Measurements from ENCODE around the gene MAPKAP1.

MAPKAP1 gene

DNA sequence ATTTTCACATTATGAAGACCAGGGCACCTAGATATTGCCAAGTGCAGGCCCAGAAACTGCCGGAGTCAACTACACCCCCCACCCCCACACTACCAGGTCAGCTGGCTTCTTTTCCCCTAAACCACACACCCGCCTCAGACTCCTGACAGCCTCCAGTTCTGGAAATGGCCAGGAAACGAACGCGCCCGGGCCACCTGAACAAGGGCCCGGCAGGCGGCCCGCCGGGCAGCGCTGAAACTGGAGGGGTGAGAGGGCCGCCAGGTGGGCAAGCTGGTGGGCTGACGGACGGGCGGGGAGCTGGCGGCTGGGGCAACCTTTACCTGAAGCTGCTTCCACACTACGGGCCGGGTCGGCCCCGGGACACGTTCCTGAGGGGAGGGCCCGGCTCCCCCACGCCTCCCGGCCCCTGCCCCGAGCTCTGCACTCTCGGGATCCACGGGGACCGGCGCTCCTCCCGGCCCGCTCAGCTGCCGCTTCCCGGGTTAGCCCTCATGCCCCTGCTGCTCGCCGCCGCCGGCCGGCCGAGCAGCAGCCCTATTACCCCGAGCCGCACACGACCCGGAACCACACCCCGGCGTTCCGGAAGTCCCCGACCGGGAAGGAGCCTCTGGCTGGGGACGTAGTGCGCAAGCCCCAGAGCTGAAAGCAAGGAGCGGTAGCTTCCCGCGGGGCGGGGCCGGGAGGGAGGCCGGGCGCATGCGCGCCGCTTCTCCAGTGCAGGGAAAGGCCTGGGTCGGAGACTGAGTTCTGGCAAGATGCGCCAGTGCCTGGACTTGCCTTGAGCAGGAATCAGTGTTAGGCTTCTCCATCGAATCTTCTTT, at the start of gene MAPKAP1:
TSS of gene MAPKAP1 (minus strand) at position 558 of the 821 bp plus-strand sequence. CDS start 34,634 bp downstream, outside the sequence.
- DNase-seq, result peak; percentile 97

DNA sequence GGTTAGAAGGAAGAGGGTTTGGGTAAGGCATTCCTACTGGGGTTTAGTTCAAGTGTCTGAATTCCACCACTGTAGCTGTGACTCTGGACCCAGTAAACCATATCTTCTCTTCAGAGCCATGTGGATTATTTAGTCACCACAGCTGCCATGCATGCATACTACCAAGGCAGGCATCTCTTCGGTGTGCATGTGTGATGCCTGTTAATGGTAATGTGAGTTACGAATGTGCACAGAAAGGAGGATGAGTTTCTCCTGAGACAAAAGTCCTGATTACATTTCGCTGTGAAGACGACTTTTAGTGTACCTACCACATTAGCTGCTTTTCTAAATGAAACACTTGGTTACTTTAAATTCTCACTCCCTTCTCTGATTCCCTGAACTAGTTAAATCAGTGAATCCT, 49.5 kb upstream of the MAPKAP1 start:
- no peak for DNase-seq

- no peak for DNase-seq
Measured at GRCh38 chr9:125755340-125755739, 48.3 kb upstream of the MAPKAP1 start.

DNA sequence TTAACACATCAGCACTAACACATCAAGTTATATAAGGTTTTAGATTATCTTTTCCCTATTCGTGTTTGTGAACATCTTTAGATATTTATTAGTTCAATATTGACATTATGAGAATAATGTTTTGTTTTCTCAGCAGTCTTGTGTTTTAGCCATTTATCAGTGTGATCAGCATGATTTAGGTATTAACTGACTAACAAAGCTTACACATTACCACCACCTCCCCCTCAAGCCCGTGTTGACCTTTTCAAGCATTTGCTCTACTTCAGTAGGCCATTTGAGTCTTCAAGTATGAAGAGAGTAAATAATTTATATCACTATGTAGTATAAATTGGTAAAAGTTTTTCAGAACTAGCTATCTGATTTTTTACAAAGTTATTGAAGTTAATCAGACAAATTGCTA, 47.1 kb upstream of the MAPKAP1 start:
- DNase-seq, result no peak

GRCh38 chr9:125752070-125752628, 45.1 kb upstream of the MAPKAP1 start:
- no peak for DNase-seq

- no peak for DNase-seq
Measured at GRCh38 chr9:125750627-125751011, 43.6 kb upstream of the MAPKAP1 start.

- no peak for DNase-seq
Measured at GRCh38 chr9:125749951-125750626, 43.1 kb upstream of the MAPKAP1 start.

- no peak for DNase-seq
Measured at GRCh38 chr9:125749287-125749935, 42.4 kb upstream of the MAPKAP1 start.

DNA sequence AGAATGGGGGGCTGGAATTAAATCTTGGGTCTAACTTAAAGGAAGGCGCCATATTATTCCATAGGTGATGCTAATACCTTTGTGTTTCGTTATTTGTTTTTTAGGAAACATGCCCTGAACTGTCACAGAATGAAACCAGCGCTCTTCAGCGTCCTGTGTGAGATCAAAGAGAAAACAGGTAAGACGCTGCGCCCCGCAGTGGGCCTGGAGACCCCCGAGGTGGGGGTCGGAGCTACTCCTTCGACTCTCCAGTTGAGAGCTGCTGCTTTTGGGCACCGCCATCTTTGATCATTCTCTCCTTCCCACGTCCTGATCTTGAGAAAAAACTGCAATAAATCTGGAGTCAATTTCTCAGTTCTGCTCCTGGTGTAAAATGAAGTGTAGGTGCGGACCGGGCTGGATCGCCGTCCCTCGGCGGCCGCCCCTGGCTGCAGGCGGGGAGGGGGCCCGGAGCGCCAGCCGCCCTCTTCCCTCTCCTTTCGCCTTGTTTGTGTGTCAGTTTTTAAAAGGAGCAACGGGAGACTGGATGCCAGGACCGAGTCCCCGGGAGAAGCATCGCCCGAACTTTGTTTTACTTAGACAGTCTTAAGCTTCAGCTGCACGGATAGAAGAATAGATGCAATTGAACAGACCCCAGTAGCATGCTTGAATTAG, 41.6 kb upstream of the MAPKAP1 start:
- DNase-seq, result no peak

DNA sequence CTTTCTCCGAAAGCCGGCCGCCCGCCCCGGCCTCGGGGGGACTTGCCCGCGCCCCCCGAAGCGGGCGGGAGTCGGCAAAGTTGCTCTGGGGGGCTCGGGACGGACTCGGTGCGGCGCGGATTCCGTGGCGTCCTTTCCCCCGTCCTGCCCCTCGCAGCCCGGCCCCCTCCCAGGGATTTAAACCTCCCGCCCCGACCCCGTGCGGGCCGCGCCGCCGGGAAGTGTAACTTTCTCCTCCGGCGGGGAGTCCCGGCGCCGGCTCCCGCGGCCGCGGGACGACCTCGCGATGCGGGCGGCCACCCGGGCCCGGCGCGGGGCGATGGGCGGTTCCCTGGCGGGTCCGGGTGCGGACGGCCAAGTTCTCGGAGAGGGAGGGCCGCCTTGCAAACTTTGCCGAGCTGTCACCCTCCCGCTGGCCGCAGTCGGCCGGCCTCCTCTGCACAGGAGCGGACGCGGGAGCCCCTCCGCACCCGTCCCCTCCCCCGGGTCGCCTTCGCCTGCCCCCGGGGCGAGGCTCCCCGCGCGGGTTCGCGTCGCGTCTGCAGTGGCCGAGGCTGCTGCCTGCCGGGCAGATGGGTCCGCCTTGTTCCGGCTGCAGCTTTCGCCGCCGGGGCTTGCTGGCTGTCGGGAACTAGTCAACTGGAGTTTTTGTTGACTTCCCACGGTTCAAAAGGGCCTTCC, 40.9 kb upstream of the MAPKAP1 start:
- DNase-seq, result peak; percentile 77

DNA sequence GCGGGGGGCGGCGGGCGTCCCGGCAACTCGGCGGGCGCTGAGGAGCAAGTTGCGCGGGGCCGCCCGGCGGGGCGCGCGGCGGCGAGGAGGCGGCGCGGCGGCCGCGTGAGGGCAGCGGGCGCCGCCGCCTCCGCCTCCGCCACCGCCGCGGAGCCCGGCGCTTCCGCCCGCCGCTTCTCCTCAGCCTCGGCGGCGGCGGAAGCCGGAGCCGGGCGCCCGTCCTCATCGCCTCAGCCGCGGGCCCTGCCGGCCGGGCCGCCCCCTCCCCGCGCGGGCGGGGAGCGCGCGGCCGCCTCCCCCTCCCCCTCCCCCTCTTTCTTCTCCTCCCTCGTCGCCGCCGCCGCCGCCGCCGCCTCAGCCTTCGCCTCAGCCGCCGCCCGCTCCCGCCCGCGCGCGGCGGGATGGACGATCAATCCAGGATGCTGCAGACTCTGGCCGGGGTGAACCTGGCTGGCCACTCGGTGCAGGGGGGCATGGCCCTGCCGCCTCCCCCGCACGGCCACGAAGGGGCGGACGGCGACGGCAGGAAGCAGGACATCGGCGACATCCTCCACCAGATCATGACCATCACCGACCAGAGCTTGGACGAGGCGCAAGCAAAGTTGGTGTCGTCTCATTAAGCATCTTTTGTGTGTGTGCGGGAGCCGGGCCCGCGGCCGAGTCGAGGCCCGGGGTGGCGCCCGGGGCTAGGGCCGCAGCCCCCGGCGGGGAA, 40.2 kb upstream of the MAPKAP1 start, which contains the start of gene PBX3:
TSS of gene PBX3 (plus strand) at position 321 of the 712 bp plus-strand sequence.
- DNase-seq, result no peak

DNA sequence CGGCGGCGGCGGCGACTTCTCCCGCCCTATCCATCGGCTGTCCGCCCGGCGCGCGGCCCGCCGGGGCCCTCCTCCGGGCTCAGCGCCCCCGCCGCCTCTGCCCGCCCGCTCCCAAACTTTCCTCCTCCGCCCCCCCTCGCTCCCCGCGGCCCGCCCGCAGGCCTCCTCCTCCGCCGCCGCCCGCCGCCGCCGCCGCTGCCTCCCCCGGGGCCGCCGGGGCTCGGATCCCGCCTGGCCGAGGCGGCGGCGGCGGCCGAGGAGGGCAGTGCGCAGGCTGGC, 39.7 kb upstream of the MAPKAP1 start:
- no peak for DNase-seq

DNA sequence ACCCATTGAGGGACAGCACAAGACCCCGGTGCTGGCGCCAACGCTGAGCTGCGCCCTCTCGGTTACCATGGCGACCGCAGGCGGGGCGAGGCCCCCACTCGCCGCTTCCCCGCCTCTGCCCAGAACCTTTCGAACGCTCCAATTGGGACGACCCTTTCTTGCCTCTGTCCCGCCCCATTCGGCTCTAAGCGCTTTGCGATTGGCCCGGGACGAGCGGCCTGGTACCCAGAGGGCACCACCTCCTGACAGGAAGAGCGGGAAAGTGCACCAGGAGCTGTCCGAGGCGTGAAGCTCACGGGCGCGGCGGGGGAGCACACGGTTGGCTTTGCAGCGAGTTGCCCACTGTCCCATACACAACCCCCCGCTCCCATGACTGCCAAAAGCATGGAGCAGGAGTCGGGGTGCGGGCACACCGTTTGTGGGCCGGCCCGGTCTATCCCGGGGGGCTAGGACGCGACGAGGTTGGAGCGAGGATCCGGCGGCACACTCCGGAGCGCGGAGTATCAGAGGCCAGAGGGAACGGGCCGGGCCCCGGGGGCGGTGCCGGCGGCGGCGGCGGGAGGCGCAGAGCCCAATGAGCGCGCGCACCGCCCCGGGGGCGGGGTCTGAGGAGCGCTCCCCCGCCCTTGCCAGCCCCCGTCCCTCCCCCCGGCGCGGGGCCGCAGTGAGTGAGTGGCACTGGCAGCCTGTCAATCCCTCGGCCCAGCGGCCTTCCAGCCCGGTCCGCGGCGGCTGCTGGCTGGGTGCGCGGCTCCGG, 39.2 kb upstream of the MAPKAP1 start:
- DNase-seq, result peak; percentile 96

DNA sequence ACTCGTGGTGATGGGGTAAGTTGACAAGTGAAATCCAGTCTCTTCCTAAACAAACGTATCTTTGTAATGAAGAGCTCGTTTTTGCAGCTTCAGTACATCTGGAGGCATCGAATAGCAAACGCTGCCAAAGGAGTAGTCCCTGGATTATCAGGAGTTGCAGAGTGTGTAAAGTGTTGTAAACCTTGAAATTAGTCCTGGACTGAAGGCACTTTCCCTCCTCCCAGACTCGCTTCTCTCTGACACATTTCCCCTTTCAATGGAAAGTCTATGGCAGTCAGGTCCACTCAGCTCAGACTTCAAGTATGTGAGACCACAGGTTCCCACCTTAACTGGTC, 38.6 kb upstream of the MAPKAP1 start:
- DNase-seq, result no peak

DNA sequence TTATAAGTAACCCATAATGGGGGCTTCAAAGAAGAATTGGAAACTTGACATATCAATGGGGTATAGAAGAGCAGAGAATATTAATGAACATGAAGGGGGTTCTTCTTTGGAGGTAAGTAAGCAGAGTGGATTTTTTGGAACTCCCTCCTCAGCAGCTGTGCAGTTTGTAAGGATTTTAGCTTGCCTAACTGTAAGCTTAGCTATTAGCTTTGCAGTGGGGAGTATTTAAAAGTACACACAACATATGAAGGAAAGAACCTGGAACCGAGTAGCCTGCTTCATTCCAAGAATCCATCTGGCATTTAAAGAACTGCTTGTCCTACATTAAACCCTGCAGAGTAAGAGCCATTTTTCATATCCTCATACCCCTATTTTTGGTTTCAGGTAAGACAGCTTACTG, 38.0 kb upstream of the MAPKAP1 start:
- no peak for DNase-seq

- DNase-seq, result no peak
Measured at GRCh38 chr9:125744616-125745015, 37.6 kb upstream of the MAPKAP1 start.

- no peak for DNase-seq
Measured at GRCh38 chr9:125743682-125744428, 36.8 kb upstream of the MAPKAP1 start.

- DNase-seq, result no peak
Measured at GRCh38 chr9:125742657-125743056, 35.6 kb upstream of the MAPKAP1 start.

DNA sequence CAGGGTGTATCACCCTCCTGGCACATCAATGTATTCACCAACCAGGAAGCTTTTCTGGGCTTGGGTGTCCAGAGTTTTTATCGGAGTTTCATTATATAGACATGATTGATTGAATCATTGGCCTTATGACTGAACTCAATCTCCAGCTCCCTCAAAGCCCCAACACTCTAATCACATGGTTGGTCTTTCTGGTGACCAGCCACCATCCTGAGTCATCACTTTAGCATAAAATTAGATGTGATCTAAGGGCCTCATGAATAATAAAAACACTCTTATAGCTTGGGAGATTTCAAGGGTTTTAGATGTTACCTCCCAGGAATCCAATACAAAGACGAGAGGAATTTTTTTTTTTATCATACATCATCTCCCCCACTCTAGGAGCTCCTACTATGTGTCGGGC, 32.4 kb upstream of the MAPKAP1 start:
- DNase-seq, result no peak

DNA sequence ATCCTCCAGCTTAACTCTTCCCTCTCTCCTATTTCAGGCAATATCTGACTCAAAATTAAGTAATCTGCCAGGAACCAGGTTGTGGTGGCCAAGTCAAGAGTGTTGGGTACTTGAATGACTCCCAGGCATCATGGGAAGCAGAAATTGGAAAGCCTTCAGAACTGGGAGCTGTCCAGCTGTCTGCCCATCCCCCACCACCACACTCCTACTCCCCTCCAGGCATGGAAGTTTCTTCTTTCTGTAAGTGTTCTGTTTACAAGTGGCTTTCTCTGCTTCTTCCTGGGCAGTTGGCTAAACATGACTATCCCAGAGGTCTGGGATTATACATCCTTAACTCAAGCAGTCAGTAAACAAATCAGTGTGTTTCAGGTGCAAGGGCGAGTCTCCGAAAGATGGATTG, 25.6 kb upstream of the MAPKAP1 start:
- no peak for DNase-seq

DNA sequence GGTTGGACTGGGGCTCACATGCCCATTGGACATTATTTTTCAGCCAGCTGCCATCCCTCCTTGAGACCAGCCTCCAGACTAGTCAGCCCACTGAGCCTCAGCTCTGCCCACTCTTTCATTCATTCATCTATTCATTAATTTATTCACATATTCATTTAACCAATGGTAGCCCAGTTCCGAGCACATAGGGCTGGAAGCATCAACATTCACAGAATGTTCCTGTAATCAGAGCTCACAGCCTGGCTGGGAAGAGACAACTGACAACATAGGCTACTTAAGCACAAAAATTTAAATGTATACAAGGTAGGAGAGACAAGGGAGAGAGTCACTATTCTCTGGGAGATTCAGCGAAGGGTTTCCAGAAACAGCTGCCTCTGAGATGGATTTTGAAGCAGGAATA, 23.2 kb upstream of the MAPKAP1 start:
- no peak for DNase-seq
